22Rv1 (cell line): ENCODE results near the gene NCKAP5.

ENCODE experiments used
- ZFX ChIP-seq: fragments of 450-650 bp; IDR thresholded peaks from 2 replicates; pipeline ENCODE4 v1.6.1; 2017; ENCODE audit warnings: antibody characterized with exemption, borderline replicate concordance
- TF ChIP-seq, protein P1 (sequence below): fragments of 450-650 bp; IDR thresholded peaks from 2 replicates; pipeline ENCODE4 v1.5.1; 2017; ENCODE audit warnings: mild to moderate bottlenecking

GRCh38 chr2:132754392-132754791 lies 813.9 kb downstream of the NCKAP5 start:
- TF ChIP-seq, protein P1, sequence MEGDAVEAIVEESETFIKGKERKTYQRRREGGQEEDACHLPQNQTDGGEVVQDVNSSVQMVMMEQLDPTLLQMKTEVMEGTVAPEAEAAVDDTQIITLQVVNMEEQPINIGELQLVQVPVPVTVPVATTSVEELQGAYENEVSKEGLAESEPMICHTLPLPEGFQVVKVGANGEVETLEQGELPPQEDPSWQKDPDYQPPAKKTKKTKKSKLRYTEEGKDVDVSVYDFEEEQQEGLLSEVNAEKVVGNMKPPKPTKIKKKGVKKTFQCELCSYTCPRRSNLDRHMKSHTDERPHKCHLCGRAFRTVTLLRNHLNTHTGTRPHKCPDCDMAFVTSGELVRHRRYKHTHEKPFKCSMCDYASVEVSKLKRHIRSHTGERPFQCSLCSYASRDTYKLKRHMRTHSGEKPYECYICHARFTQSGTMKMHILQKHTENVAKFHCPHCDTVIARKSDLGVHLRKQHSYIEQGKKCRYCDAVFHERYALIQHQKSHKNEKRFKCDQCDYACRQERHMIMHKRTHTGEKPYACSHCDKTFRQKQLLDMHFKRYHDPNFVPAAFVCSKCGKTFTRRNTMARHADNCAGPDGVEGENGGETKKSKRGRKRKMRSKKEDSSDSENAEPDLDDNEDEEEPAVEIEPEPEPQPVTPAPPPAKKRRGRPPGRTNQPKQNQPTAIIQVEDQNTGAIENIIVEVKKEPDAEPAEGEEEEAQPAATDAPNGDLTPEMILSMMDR = no peak
- TF ChIP-seq ZFX = no peak
